Activated CD8-positive, alpha-beta memory T cell treated with anti-CD3 and anti-CD28 coated beads, Interleukin-2, amount 50 U/mL, for 24 hours (primary cell): Measurements from ENCODE around the gene PDK4.
"Not testable (repeated sequence)": the region's sequence is repeated elsewhere in the genome, so short reads cannot be mapped to it uniquely, and the experiment has no call there.

Experiments
- DNase-seq: peaks from one replicate; pipeline ENCODE4 v3.0.0-alpha.2; 2020; ENCODE audit errors: extremely low read depth

The PDK4 gene

GRCh38 chr7:95569720-95570119, 26.6 kb downstream of the PDK4 start:
- no peak for DNase-seq

DNA sequence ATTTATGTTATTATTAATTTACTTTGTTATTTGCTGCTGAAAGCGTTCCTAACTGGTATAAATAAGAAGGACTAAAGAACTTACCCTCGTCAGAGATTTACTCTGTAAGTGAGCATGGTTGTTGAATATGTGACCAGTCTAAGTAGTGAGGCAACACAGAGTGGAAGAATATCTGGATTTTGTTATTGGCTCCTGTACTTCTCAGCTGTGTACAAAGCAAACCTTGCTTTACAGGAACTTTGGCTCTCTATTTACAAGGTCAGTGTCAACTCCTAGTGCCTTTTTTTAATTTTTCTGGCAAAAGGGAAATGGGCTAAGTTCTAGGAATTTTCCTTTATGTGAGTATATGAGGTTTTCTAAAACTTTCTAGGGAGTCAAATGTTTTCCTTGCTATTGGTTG, 35.6 kb downstream of the PDK4 start:
- DNase-seq, result no peak

GRCh38 chr7:95558864-95559263, 37.5 kb downstream of the PDK4 start:
- no peak for DNase-seq

- no peak for DNase-seq
Observed at GRCh38 chr7:95556777-95557176, 39.5 kb downstream of the PDK4 start.

- DNase-seq, result no peak
Observed at GRCh38 chr7:95553939-95554338, 42.4 kb downstream of the PDK4 start.

GRCh38 chr7:95552010-95552926, 44.0 kb downstream of the PDK4 start:
- DNase-seq, result not testable (repeated sequence)

- no peak for DNase-seq
Observed at GRCh38 chr7:95550546-95550945, 45.8 kb downstream of the PDK4 start.

- no peak for DNase-seq
Observed at GRCh38 chr7:95549818-95550529, 46.3 kb downstream of the PDK4 start.

DNA sequence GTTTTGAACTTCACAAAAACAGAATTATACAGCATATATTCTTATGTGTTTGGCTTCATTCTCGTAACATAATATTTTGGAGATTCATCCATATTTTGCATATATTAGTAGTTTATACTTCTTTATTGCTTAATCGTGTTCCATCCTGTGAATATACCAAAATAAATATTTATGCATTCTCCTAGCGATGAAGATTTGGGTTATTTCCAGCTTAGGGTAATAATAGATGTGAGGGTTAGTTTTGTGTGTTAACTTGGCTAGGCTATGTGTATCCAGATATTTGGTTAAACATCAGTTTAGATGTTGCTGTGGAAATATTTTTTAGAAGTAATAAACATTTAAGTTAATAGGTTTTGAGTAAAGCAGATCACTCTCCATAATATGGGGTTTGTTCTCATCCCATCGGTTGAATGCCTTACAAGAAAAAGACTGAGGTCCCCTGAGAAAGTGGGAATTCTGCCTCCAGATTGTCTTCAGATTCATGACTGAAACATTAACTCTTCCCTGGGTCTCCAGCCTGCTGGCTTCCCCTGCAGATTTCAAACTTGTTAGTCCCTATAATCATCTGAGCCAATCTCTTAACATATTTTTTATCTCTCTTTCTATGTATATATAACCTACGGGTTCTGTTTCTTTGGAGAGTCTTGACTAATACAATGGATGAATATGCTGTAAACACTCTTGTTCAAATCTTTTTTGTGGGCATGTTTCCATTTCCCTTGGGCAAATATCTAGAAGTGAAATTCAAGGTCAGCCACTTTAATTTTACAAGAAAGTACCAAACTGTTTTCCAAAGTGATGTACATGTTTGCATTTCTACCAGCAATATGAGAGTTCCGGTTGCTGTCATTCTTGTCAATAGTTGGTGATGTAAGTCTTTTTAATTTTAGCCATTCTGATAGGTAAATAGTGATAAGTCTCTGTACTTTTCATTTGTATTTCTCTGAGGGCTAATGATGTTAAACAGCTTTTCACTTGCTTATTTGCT, 48.7 kb downstream of the PDK4 start:
- DNase-seq, result no peak

GRCh38 chr7:95546647-95547046, 49.7 kb downstream of the PDK4 start:
- no peak for DNase-seq

DNA sequence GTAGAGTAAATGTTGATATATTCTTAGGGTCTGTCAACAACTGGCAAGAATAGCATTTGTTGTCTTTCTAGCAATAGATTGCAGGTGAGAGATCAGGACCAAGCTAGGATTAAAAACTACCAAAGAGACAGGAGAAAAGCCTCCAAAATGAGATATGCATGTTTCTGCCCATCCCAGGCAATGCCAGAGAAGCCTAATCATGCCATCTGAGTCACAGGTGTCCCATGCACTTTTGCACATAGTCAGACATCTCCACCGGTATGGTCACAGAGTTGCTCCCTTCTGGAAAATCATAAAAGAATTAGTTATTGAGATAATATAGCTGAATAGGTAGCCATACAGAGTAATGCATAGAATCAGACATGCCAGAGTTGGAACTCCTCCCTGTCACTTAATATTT, 50.6 kb downstream of the PDK4 start:
- DNase-seq, result no peak

GRCh38 chr7:95545007-95545615, 51.2 kb downstream of the PDK4 start:
- no peak for DNase-seq

- no peak for DNase-seq
Observed at GRCh38 chr7:95544171-95544570, 52.1 kb downstream of the PDK4 start.

DNA sequence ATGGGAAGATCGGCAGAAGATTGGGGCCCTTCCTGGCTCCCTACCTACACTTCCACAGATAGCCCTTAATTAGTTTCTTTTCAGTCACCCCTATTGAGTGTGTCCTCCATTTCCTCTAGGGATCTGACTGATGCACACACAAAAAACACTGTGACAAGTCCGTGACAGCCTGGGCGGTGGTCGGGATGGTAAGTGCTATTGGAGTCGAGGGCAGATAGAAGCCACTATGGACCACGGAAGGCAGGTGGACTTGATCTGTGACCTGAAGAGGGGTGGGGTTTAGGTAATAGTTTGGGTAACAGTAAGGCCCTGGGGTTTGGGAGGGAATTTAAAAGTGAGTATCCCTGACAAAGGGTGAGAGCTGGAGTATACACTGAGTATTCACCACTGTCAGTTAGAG, 53.0 kb downstream of the PDK4 start:
- no peak for DNase-seq

DNA sequence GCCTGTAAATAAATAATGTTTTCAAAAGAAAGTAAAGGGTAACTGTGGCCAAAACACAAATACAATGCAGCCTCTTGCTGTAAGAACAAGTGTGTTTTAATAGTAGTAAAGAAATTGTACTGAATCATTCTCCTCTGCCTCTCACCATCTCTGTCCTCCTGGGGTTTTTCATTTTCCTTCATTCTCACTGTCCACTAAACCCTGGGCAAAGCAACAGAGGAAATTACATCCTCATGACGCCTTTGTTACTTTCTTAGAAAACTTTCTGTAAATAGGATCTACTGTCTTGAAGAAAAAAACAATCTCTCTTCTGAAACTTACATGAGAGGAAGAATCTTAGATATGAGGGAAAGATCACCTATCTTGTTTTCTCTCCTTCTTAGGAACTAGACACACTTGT, 56.0 kb downstream of the PDK4 start:
- no peak for DNase-seq

DNA sequence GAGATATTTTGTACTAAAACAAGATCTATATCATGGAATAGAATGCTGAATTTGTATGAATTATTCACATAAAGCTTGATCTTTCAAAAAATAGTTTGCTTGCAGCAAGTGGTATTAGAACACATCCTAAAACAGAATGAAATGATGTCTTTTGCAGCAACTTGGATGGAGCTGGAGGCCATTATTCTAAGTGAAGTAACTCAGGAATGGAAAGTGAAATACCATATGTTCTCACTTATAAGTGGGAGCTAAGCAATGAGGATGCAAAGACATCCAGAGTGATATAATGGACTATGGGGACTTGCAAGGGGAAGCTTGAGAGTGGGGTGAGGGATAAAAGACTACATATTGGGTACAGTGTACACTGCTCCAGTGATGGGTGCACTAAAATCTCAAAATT, 56.9 kb downstream of the PDK4 start:
- DNase-seq, result no peak

- no peak for DNase-seq
Observed at GRCh38 chr7:95537468-95537867, 58.8 kb downstream of the PDK4 start.

DNA sequence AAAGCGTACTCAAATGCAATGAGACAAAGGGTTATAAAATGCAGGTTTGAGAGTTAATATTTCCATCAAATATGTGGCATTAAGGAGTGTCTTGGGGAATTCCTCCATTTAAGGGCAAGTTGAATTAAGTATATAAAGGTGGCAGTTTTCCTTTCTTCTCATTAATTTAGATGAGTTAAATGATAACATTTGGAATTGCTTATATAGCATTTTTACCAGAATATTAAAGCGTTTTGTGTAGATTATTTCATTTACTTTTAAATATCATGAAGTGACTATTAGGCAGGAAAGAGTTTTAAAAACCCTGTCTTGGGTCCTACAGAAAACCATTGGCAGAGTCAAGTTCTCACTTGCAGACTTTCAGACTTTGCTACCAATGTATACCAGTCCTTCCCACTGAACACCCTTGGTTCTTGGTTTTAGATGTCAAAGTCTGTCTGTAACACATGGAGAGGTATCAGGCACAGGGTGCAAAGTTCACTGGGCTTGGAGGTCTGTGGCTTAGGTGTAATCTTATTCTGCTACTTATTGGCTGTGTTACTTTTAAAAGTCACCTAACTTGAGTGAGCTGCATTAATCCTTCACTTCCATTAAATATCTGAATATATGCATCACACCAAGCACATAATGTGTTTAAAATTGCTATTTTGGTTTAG, 59.5 kb downstream of the PDK4 start:
- no peak for DNase-seq

GRCh38 chr7:95535662-95536061, 60.7 kb downstream of the PDK4 start:
- no peak for DNase-seq

- DNase-seq, result no peak
Observed at GRCh38 chr7:95534796-95535195, 61.5 kb downstream of the PDK4 start.
